ENCODE measurements around the gene IMPG2.

DNA sequence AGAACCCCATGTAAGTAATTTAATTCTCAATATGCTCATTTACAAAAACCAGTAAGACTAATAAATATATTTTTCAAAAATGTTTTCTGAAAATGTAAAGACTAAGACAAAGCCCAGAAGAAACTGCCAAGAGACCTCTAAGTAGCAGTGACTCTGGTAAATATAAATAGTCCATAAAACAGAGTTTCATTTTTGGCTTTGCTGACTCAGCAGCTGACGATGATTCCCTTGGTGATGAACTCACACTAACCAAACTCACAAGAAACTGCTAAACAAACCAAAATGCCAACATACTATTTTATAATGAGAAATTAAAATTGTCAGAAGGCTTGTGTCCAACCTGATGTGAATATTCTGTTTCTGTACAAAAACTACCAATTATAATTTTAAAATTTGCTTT, 31.5 kb upstream of the IMPG2 start:
- no peak for TF ChIP-seq EZH2 (optimal IDR thresholded peaks at IDR 0.05; ENCODE audit: low read depth, low read length)
- TF ChIP-seq CTCF (IDR thresholded peaks at IDR 0.05; ENCODE audit: low read length), result no peak
- no peak for TF ChIP-seq EZH2phosphoT487 (IDR thresholded peaks at IDR 0.05; ENCODE audit: low read length)
